Upper lobe of left lung (tissue), 4 donors: ENCODE results near the gene TP53I11.

ENCODE experiments used
- EP300 ChIP-seq, 4 donors: sonication (generic); formaldehyde crosslinking; IDR thresholded peaks; one replicate each; pipeline ENCODE4 v1.5.1; 2017; ENCODE audit warnings: antibody characterized with exemption in 4 of 4, control low read depth in 2 of 4
- POLR2A ChIP-seq, 4 donors: fragments of 450-650 bp; IDR thresholded peaks; one replicate each; pipeline ENCODE4 v1.5.1; 2016 to 2017; ENCODE audit warnings: antibody characterized with exemption in 4 of 4, mild to moderate bottlenecking in 2 of 4
- POLR2AphosphoS5 ChIP-seq, 2 donors: sonication (generic); formaldehyde crosslinking; IDR thresholded peaks; one replicate each; pipeline ENCODE4 v1.5.1; 2017; ENCODE audit warnings: antibody characterized with exemption in 2 of 2
- TF ChIP-seq, protein P1 (sequence below), 6 experiments: fragments of 450-650 bp in 4 of 6; fragments of 200-600 bp in 2 of 6; sonication (generic) in 2 of 6; IDR thresholded peaks; one replicate each; pipeline ENCODE4 v1.5.1; 2016 to 2019; ENCODE audit warnings: antibody characterized with exemption in 6 of 6

- TF ChIP-seq POLR2AphosphoS5 (IDR thresholded peaks at IDR 0.05) (no peak), POLR2A (IDR thresholded peaks at IDR 0.05) (no peak), EP300 (IDR thresholded peaks at IDR 0.05) (no peak)
- TF ChIP-seq, protein P1, sequence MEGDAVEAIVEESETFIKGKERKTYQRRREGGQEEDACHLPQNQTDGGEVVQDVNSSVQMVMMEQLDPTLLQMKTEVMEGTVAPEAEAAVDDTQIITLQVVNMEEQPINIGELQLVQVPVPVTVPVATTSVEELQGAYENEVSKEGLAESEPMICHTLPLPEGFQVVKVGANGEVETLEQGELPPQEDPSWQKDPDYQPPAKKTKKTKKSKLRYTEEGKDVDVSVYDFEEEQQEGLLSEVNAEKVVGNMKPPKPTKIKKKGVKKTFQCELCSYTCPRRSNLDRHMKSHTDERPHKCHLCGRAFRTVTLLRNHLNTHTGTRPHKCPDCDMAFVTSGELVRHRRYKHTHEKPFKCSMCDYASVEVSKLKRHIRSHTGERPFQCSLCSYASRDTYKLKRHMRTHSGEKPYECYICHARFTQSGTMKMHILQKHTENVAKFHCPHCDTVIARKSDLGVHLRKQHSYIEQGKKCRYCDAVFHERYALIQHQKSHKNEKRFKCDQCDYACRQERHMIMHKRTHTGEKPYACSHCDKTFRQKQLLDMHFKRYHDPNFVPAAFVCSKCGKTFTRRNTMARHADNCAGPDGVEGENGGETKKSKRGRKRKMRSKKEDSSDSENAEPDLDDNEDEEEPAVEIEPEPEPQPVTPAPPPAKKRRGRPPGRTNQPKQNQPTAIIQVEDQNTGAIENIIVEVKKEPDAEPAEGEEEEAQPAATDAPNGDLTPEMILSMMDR (IDR thresholded peaks at IDR 0.05), result no peak
Observed at GRCh38 chr11:44963136-44963535, 12.5 kb upstream of the TP53I11 start.
